ENCODE data around the gene ARRDC5. TPM values are rescaled to one million over a fixed set of nuclear protein-coding genes. Genes with fewer than 3 reads are reported as not detected.

ARRDC5 gene
- total RNA-seq, 1 experiment from 2014 or later: not detected

DNA sequence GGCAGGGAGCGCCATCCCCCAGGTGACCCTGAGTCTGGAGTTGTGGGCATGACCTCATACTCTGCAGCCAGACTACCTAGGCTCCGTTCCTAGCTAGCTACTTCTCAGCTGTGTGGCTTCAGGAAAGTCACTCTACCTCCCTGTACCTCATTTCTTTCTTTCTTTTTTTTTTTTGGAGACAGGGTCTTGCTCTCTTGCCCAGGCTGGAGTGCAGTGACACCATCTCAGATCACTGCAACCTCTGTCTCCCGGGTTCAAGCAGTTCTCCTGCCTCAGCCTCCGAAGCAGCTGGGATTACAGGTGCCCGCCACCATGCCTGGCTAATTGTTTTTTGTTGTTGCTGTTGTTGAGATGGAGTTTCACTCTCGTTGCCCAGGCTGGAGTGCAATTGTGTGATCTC, 50.2 kb downstream of the ARRDC5 start:
- no peak overlapping the region for H3K23ac ChIP-seq (ENCODE audit: insufficient read length, low read depth, low read length)
- no peaks in the 10 kb centered on the region for H3K27me3 ChIP-seq (ENCODE audit: insufficient read depth, low read length)
- Mint-ChIP-seq H3K4me3 (no peak overlapping the region), H3K27ac (no peak overlapping the region), H3K27me3 (ENCODE audit: low read depth) (peaks cover 1% of the 10 kb centered on the region; the same call in 1 of the 2 replicates), H3K9me3 (no peaks in the 10 kb centered on the region), H3K36me3 (ENCODE audit: insufficient read depth in 1 of 3, low read depth in 3 of 3) (peaks cover 13 to 62% (median 55%) of the 10 kb centered on the region in 3 experiments; a peak in 6 of 7 replicates), H3K4me1 (no peaks in the 10 kb centered on the region)
- no peak overlapping the region for H4K5ac ChIP-seq (ENCODE audit: insufficient read length, low read depth, low read length)
- no peak overlapping the region for H2BK15ac ChIP-seq (ENCODE audit: low read depth, low read length)
- H3K79me2 ChIP-seq (ENCODE audit: insufficient read depth, low read length): no peaks in the 10 kb centered on the region
- TF ChIP-seq, protein P1, sequence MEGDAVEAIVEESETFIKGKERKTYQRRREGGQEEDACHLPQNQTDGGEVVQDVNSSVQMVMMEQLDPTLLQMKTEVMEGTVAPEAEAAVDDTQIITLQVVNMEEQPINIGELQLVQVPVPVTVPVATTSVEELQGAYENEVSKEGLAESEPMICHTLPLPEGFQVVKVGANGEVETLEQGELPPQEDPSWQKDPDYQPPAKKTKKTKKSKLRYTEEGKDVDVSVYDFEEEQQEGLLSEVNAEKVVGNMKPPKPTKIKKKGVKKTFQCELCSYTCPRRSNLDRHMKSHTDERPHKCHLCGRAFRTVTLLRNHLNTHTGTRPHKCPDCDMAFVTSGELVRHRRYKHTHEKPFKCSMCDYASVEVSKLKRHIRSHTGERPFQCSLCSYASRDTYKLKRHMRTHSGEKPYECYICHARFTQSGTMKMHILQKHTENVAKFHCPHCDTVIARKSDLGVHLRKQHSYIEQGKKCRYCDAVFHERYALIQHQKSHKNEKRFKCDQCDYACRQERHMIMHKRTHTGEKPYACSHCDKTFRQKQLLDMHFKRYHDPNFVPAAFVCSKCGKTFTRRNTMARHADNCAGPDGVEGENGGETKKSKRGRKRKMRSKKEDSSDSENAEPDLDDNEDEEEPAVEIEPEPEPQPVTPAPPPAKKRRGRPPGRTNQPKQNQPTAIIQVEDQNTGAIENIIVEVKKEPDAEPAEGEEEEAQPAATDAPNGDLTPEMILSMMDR (conservative IDR thresholded peaks at IDR 0.05): no peak
- H3K18ac ChIP-seq (ENCODE audit: insufficient read length, low read depth, low read length): no peak overlapping the region
- H3T11ph ChIP-seq (ENCODE audit: low read length): no peak overlapping the region
- H3K79me1 ChIP-seq (ENCODE audit: insufficient read depth, low read depth, low read length, poor library complexity, severe bottlenecking): no peaks in the 10 kb centered on the region
- H3K4ac ChIP-seq (ENCODE audit: low read depth, low read length): no peak overlapping the region
- no peak overlapping the region for H2AFZ ChIP-seq (ENCODE audit: low read length)
- no peak overlapping the region for H3K27ac ChIP-seq (ENCODE audit: insufficient read length, low read depth, low read length)
- no peak overlapping the region for H2BK5ac ChIP-seq (ENCODE audit: insufficient read length, low read length)
- no peak overlapping the region for H4K8ac ChIP-seq (replicated peaks; ENCODE audit: insufficient read length, low read depth, low read length)
- no peak overlapping the region for H3K9ac ChIP-seq (ENCODE audit: extremely low read depth, insufficient read length, low read length)
- H3K56ac ChIP-seq (ENCODE audit: insufficient read length, low read depth, low read length): no peak overlapping the region
- no peak overlapping the region for H3K14ac ChIP-seq (ENCODE audit: insufficient read depth, low read length)
- no peak for DNase-seq
- H3K9me3 ChIP-seq (ENCODE audit: control insufficient read depth, low read depth, low read length): no peaks in the 10 kb centered on the region
- no peak overlapping the region for H2BK12ac ChIP-seq (ENCODE audit: insufficient read length, low read depth, low read length)
- H4K20me1 ChIP-seq (ENCODE audit: control insufficient read depth, insufficient read depth, insufficient read length): no peaks in the 10 kb centered on the region
- WGBS (ENCODE audit: extremely low coverage, insufficient read length, low lambda C conversion rate): no CpG with 5 or more reads among the region's 6 CpGs
- H2BK20ac ChIP-seq (ENCODE audit: low read depth, low read length, poor library complexity, severe bottlenecking): no peak overlapping the region
- no peak overlapping the region for H4K91ac ChIP-seq (ENCODE audit: insufficient read length, low read depth, low read length)
- H3K23me2 ChIP-seq (ENCODE audit: insufficient read length, low read depth, low read length, poor library complexity, severe bottlenecking): no peaks in the 10 kb centered on the region
- no peak overlapping the region for H2AK5ac ChIP-seq (ENCODE audit: insufficient read length, low read length)
- H3K4me2 ChIP-seq (ENCODE audit: insufficient read depth, insufficient read length, low read length): no peak overlapping the region
- H3K4me1 ChIP-seq (ENCODE audit: insufficient read depth, low read length): no peaks in the 10 kb centered on the region
- no peak overlapping the region for H2BK120ac ChIP-seq (ENCODE audit: low read depth, low read length, poor library complexity, severe bottlenecking)

Data from H9 (cell line).